Neural cell (in vitro differentiated cells): ENCODE measurements around the gene SLC35D1. TPM values are rescaled to one million over a fixed set of nuclear protein-coding genes. Genes with fewer than 3 reads are reported as not detected.

Experiments
- H2AFZ ChIP-seq: fragments of 200-600, 300-800 bp; sonication (generic), shearing (Covaris generic); 2 replicates; pipeline ENCODE4 v1.6.0; 2014; ENCODE audit warnings: low read depth, mild to moderate bottlenecking, antibody characterized with exemption, low read length, moderate library complexity
- H3F3A ChIP-seq: fragments of 200-600 bp; shearing (Covaris generic); 2 replicates; pipeline ENCODE4 v1.6.1; 2016; ENCODE audit warnings: mild to moderate bottlenecking, moderate library complexity, mixed read lengths, antibody characterized with exemption, low read length; ENCODE audit not compliant: insufficient read depth, poor library complexity, severe bottlenecking
- H3K27ac ChIP-seq: fragments of 200-600, 300-800 bp; sonication (generic), shearing (Covaris generic); 2 replicates; pipeline ENCODE4 v1.5.1; 2014; ENCODE audit warnings: mild to moderate bottlenecking, low read length, moderate library complexity
- H3K27me3 ChIP-seq: fragments of 300-800, 200-600 bp; sonication (generic), shearing (Covaris generic); 2 replicates; pipeline ENCODE4 v1.6.0; 2014; ENCODE audit warnings: mild to moderate bottlenecking, low read depth, low read length, moderate library complexity; ENCODE audit not compliant: insufficient read depth
- H3K36me3 ChIP-seq: fragments of 300-800, 200-600 bp; sonication (generic), shearing (Covaris generic); 2 replicates; pipeline ENCODE4 v1.5.1; 2014; ENCODE audit warnings: mild to moderate bottlenecking, antibody characterized with exemption, low read length, moderate library complexity; ENCODE audit not compliant: insufficient read depth
- H3K4me2 ChIP-seq: fragments of 300-800, 200-600 bp; sonication (generic), shearing (Covaris generic); 2 replicates; pipeline ENCODE4 v1.6.0; 2014; ENCODE audit warnings: mild to moderate bottlenecking, low read length
- H3K4me3 ChIP-seq: fragments of 300-800, 200-600 bp; sonication (generic), shearing (Covaris generic); 2 replicates; pipeline ENCODE4 v1.5.1; 2014; ENCODE audit warnings: mild to moderate bottlenecking, low read length, moderate library complexity
- H3K79me2 ChIP-seq: fragments of 200-600 bp; shearing (Covaris generic); replicated peaks from 2 replicates; pipeline ENCODE4 v1.6.0; 2014; ENCODE audit warnings: mild to moderate bottlenecking, low read length, moderate library complexity; ENCODE audit not compliant: insufficient read depth
- H3K9ac ChIP-seq: fragments of 300-800, 200-600 bp; sonication (generic), shearing (Covaris generic); 2 replicates; pipeline ENCODE4 v1.6.1; 2016; ENCODE audit warnings: mild to moderate bottlenecking, low read length, mixed read lengths
- H3K9me2 ChIP-seq: fragments of 200-600 bp; shearing (Covaris generic); 2 replicates; pipeline ENCODE4 v1.6.1; 2016; ENCODE audit warnings: mild to moderate bottlenecking, low read length, mixed read lengths; ENCODE audit not compliant: insufficient read depth
- H3K9me3 ChIP-seq: fragments of 200-600, 300-800 bp; sonication (generic), shearing (Covaris generic); 2 replicates; pipeline ENCODE4 v1.6.1; 2016; ENCODE audit warnings: mild to moderate bottlenecking, mixed run types, low read length, moderate library complexity, mixed read lengths
- H4K20me1 ChIP-seq: fragments of 200-600 bp; shearing (Covaris generic); 2 replicates; pipeline ENCODE4 v1.6.1; 2016; ENCODE audit warnings: mild to moderate bottlenecking, mixed run types; ENCODE audit not compliant: insufficient read depth
- CTCF ChIP-seq: fragments of 450-650 bp; IDR thresholded peaks from 2 replicates; pipeline ENCODE4 v1.5.1; 2014; ENCODE audit warnings: antibody characterized with exemption, mild to moderate bottlenecking, moderate library complexity; ENCODE audit not compliant: poor library complexity, severe bottlenecking
- EP300 ChIP-seq: fragments of 450-650 bp; conservative IDR thresholded peaks from 2 replicates; pipeline ENCODE4 v1.6.1; 2014; ENCODE audit warnings: antibody characterized with exemption, mild to moderate bottlenecking, moderate library complexity; ENCODE audit not compliant: poor library complexity, severe bottlenecking
- EZH2 ChIP-seq: fragments of 200-600, 300-800 bp; shearing (Covaris generic), sonication (generic); IDR thresholded peaks from 2 replicates; pipeline ENCODE4 v1.6.1; 2014; ENCODE audit warnings: antibody characterized with exemption, low read length, borderline replicate concordance, mild to moderate bottlenecking; ENCODE audit not compliant: insufficient read depth, poor library complexity, severe bottlenecking
- MXI1 ChIP-seq: fragments of 450-650 bp; conservative IDR thresholded peaks from 2 replicates; pipeline ENCODE4 v1.6.1; 2014; ENCODE audit warnings: antibody characterized with exemption, mild to moderate bottlenecking; ENCODE audit not compliant: poor library complexity, severe bottlenecking
- POLR2AphosphoS5 ChIP-seq: IDR thresholded peaks from 2 replicates; pipeline ENCODE4 v1.6.1; 2012
- RAD21 ChIP-seq: fragments of 450-650 bp; conservative IDR thresholded peaks from 2 replicates; pipeline ENCODE4 v1.6.1; 2014; ENCODE audit warnings: antibody characterized with exemption, mild to moderate bottlenecking, moderate library complexity
- REST ChIP-seq: IDR thresholded peaks from 2 replicates; pipeline ENCODE4 v1.6.1; 2012; ENCODE audit warnings: borderline replicate concordance
- SMC3 ChIP-seq: fragments of 450-650 bp; conservative IDR thresholded peaks from 2 replicates; pipeline ENCODE4 v1.6.1; 2014; ENCODE audit warnings: antibody characterized with exemption, mild to moderate bottlenecking, moderate library complexity; ENCODE audit not compliant: poor library complexity
- TAF1 ChIP-seq: IDR thresholded peaks from 2 replicates; pipeline ENCODE4 v1.6.1; 2012; ENCODE audit warnings: low read depth
- polyA plus RNA-seq: library from polyadenylated mRNA; depleted of rRNA; stranded (reverse); fragments of >200 nt; gene quantifications from 2 replicates; pipeline ENCODE4 v1.2.3, GENCODE V29; 2014

Gene SLC35D1
- polyA plus RNA-seq, 1 donor from 2014 or later, result 17.9 TPM

- Histone ChIP-seq H3K4me2 (no peak overlapping the region), H3K27ac (no peak overlapping the region), H3K36me3 (no peaks in the 10 kb centered on the region), H3K79me2 (no peaks in the 10 kb centered on the region), H3K27me3 (no peaks in the 10 kb centered on the region), H2AFZ (no peak overlapping the region), H3K9me2 (no peaks in the 10 kb centered on the region), H3K9me3 (no peaks in the 10 kb centered on the region), H3F3A (no peaks in the 10 kb centered on the region), H4K20me1 (no peaks in the 10 kb centered on the region), H3K9ac (no peak overlapping the region), H3K4me3 (no peak overlapping the region)
- TF ChIP-seq RAD21 (no peak), TAF1 (no peak), REST (no peak), EP300 (no peak), CTCF (no peak), POLR2AphosphoS5 (no peak)
These were observed 24.5 kb downstream of the SLC35D1 start for GRCh38 chr1:67029472-67029871.

- no peak overlapping the region for H2AFZ ChIP-seq
- H3K36me3 ChIP-seq, result peaks cover 8% of the 10 kb centered on the region
- H3K9ac ChIP-seq, result no peak overlapping the region
- H3K4me2 ChIP-seq, result no peak overlapping the region
- no peaks in the 10 kb centered on the region for H3K27me3 ChIP-seq
- TF ChIP-seq SMC3, result no peak
- no peak for TF ChIP-seq REST
- TF ChIP-seq POLR2AphosphoS5, result no peak
- no peak for TF ChIP-seq RAD21
- no peak for TF ChIP-seq EP300
- TF ChIP-seq TAF1, result no peak
- no peak for TF ChIP-seq CTCF
- TF ChIP-seq EZH2, result no peak
- no peak for TF ChIP-seq MXI1
- no peaks in the 10 kb centered on the region for H3K79me2 ChIP-seq
- no peak overlapping the region for H3K27ac ChIP-seq
- H4K20me1 ChIP-seq, result no peaks in the 10 kb centered on the region
- no peaks in the 10 kb centered on the region for H3K9me2 ChIP-seq
- no peak overlapping the region for H3K4me3 ChIP-seq
- no peaks in the 10 kb centered on the region for H3F3A ChIP-seq
- H3K9me3 ChIP-seq, result no peaks in the 10 kb centered on the region
These were observed 33.2 kb downstream of the SLC35D1 start for GRCh38 chr1:67020765-67021164.
